Measurements from ENCODE around the gene CLEC1B. TPM values are rescaled to one million over a fixed set of nuclear protein-coding genes. Genes with fewer than 3 reads are reported as not detected.

CLEC1B gene
- total RNA-seq, 3 donors from 2014 or later (not counting 1 experiment from before 2014, with no cell fraction given): 0.50 to 2.3 (median 1.0) TPM

DNA sequence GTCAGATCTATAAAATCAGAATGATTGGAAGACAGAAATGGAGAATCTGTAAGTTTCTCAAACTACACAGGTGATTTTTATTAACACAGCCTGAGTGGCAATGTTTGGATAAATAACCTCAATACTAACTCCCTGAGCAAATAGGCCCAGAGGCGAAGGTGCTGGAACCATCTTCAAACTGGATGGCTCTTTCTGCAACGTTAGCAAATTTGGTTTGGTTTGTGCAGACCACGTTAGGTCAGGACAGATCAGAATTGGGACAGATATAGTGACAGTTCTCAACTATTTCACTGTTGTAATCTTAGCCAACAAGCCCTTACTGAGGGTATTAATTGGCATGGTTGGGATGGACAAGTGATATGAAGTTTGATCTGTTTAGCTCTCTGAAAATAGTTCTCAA is 22.4 kb upstream of the CLEC1B start:
- Histone ChIP-seq H3K36me3 (ENCODE audit: control insufficient read depth, insufficient read depth, low read length) (no peaks in the 10 kb centered on the region), H3K27ac (ENCODE audit: low read length) (no peak overlapping the region), H3K4me1 (ENCODE audit: control insufficient read depth, insufficient read depth, low read length) (no peaks in the 10 kb centered on the region), H3K9me3 (ENCODE audit: control insufficient read depth, insufficient read depth, low read length) (no peaks in the 10 kb centered on the region), H3K27me3 (ENCODE audit: control insufficient read depth, insufficient read depth, low read length) (peaks cover 2% of the 10 kb centered on the region), H3K4me3 (ENCODE audit: low read length) (no peak overlapping the region)
- H3K27ac Mint-ChIP-seq: no peak overlapping the region
- H3K9me3 Mint-ChIP-seq: no peaks in the 10 kb centered on the region
- 86% methylated on average over 3 of the region's 3 CpGs for WGBS (ENCODE audit: insufficient coverage)
- intact Hi-C loops (cut with micrococcal nuclease): no loop called here
- no peak overlapping the region for H3K4me3 Mint-ChIP-seq
- no peak for ATAC-seq
- H3K4me1 Mint-ChIP-seq: no peaks in the 10 kb centered on the region
- no peak for DNase-seq
- TF ChIP-seq, protein P1, sequence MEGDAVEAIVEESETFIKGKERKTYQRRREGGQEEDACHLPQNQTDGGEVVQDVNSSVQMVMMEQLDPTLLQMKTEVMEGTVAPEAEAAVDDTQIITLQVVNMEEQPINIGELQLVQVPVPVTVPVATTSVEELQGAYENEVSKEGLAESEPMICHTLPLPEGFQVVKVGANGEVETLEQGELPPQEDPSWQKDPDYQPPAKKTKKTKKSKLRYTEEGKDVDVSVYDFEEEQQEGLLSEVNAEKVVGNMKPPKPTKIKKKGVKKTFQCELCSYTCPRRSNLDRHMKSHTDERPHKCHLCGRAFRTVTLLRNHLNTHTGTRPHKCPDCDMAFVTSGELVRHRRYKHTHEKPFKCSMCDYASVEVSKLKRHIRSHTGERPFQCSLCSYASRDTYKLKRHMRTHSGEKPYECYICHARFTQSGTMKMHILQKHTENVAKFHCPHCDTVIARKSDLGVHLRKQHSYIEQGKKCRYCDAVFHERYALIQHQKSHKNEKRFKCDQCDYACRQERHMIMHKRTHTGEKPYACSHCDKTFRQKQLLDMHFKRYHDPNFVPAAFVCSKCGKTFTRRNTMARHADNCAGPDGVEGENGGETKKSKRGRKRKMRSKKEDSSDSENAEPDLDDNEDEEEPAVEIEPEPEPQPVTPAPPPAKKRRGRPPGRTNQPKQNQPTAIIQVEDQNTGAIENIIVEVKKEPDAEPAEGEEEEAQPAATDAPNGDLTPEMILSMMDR (IDR thresholded peaks at IDR 0.05): no peak
- H3K36me3 Mint-ChIP-seq: no peaks in the 10 kb centered on the region
- no peaks in the 10 kb centered on the region for H3K27me3 Mint-ChIP-seq (ENCODE audit: low read depth in 2 of 2)

DNA sequence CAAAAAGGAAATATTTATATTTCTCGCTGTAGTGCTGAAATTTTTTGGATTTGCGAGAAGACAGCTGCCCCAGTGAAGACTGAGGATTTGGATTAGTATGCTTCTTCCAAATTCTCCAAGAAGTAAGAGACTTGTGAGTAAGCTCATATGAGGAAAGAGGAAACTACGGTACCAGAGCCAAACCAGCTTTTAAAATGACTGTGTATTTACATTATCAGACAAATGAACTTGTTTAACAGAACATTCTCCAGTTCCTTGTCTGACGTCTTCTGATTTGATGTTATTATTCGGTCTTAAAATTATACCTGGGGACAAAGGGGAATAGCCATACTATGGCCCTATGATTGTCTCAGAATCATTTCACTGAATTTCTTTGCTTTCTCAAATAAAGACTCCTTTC is 19.5 kb upstream of the CLEC1B start:
- DNase-seq (no peak), ATAC-seq (no peak)
- no peaks in the 10 kb centered on the region for H3K27me3 Mint-ChIP-seq (ENCODE audit: low read depth in 2 of 2)
- H3K9me3 ChIP-seq (ENCODE audit: control insufficient read depth, insufficient read depth, low read length): no peaks in the 10 kb centered on the region
- H3K27ac ChIP-seq (ENCODE audit: low read length): no peak overlapping the region
- no peaks in the 10 kb centered on the region for H3K27me3 ChIP-seq (ENCODE audit: control insufficient read depth, insufficient read depth, low read length)
- no peaks in the 10 kb centered on the region for H3K36me3 ChIP-seq (ENCODE audit: control insufficient read depth, insufficient read depth, low read length)
- 75% methylated on average over 4 of the region's 5 CpGs for WGBS (ENCODE audit: insufficient coverage)
- no peaks in the 10 kb centered on the region for H3K4me1 ChIP-seq (ENCODE audit: control insufficient read depth, insufficient read depth, low read length)
- intact Hi-C loops (cut with micrococcal nuclease): no loop called here
- H3K9me3 Mint-ChIP-seq: no peaks in the 10 kb centered on the region
- H3K36me3 Mint-ChIP-seq: no peaks in the 10 kb centered on the region
- H3K4me1 Mint-ChIP-seq: no peaks in the 10 kb centered on the region
- H3K27ac Mint-ChIP-seq: no peak overlapping the region
- H3K4me3 ChIP-seq (ENCODE audit: low read length): no peak overlapping the region
- no peak overlapping the region for H3K4me3 Mint-ChIP-seq
- TF ChIP-seq, protein P1 (IDR thresholded peaks at IDR 0.05): no peak

GRCh38 chr12:10016881-10017280 is 18.0 kb upstream of the CLEC1B start:
- DNase-seq (no peak), ATAC-seq (no peak)
- Histone ChIP-seq H3K4me3 (ENCODE audit: low read length) (no peak overlapping the region), H3K27me3 (ENCODE audit: control insufficient read depth, insufficient read depth, low read length) (no peaks in the 10 kb centered on the region), H3K36me3 (ENCODE audit: control insufficient read depth, insufficient read depth, low read length) (no peaks in the 10 kb centered on the region), H3K9me3 (ENCODE audit: control insufficient read depth, insufficient read depth, low read length) (no peaks in the 10 kb centered on the region), H3K27ac (ENCODE audit: low read length) (no peak overlapping the region), H3K4me1 (ENCODE audit: control insufficient read depth, insufficient read depth, low read length) (no peaks in the 10 kb centered on the region)
- Mint-ChIP-seq H3K27me3 (ENCODE audit: low read depth in 2 of 2) (no peaks in the 10 kb centered on the region), H3K4me1 (no peaks in the 10 kb centered on the region), H3K9me3 (no peaks in the 10 kb centered on the region), H3K27ac (no peak overlapping the region), H3K36me3 (no peaks in the 10 kb centered on the region), H3K4me3 (no peak overlapping the region)
- intact Hi-C loops (cut with micrococcal nuclease): no loop called here
- WGBS (ENCODE audit: insufficient coverage): 8% methylated on average over 1 of the region's 1 CpG
- TF ChIP-seq, protein P1 (IDR thresholded peaks at IDR 0.05): no peak

DNA sequence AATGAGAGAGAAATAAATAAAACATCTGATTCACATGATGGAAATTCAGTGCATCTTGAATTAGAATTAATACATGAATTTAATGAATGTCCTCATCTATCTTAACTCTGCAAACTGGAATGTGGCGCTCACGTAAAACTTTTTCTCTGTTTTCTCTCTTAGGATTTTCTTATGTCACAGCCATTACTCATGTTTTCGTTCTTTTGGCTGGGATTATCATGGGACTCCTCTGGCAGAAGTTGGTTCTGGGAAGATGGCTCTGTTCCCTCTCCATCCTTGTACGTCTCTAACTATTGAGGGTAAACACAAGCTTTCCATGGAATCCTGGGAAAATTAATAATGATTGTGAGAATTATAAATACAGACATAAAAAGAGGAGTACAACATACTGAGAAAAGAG is 16.5 kb upstream of the CLEC1B start:
- H3K27ac Mint-ChIP-seq: no peak overlapping the region
- Histone ChIP-seq H3K27me3 (ENCODE audit: control insufficient read depth, insufficient read depth, low read length) (peaks cover 2% of the 10 kb centered on the region), H3K36me3 (ENCODE audit: control insufficient read depth, insufficient read depth, low read length) (no peaks in the 10 kb centered on the region), H3K4me1 (ENCODE audit: control insufficient read depth, insufficient read depth, low read length) (no peaks in the 10 kb centered on the region), H3K4me3 (ENCODE audit: low read length) (no peak overlapping the region), H3K9me3 (ENCODE audit: control insufficient read depth, insufficient read depth, low read length) (no peaks in the 10 kb centered on the region), H3K27ac (ENCODE audit: low read length) (no peak overlapping the region)
- no peaks in the 10 kb centered on the region for H3K9me3 Mint-ChIP-seq
- peaks cover 0 to 5% of the 10 kb centered on the region in 2 donors for H3K27me3 Mint-ChIP-seq (ENCODE audit: low read depth in 2 of 2)
- intact Hi-C loops (cut with micrococcal nuclease): no loop called here
- WGBS (ENCODE audit: insufficient coverage): 91% methylated on average over 3 of the region's 4 CpGs
- H3K4me1 Mint-ChIP-seq: no peaks in the 10 kb centered on the region
- TF ChIP-seq, protein P1 (IDR thresholded peaks at IDR 0.05): no peak
- no peaks in the 10 kb centered on the region for H3K36me3 Mint-ChIP-seq
- DNase-seq (no peak), ATAC-seq (no peak)
- no peak overlapping the region for H3K4me3 Mint-ChIP-seq
